GM21360 (cell line): ENCODE measurements around the gene EDDM13.
"Not testable (repeated sequence)": the region's sequence is repeated elsewhere in the genome, so short reads cannot be mapped to it uniquely, and the experiment has no call there.

Source experiments
- ATAC-seq: cut with Tn5 transposase; IDR thresholded peaks from one replicate; pipeline ENCODE4 v1.9.1; 2021; ENCODE audit warnings: mild to moderate bottlenecking, moderate library complexity; ENCODE audit not compliant: unreplicated experiment

The EDDM13 gene

GRCh38 chr19:56294549-56294948, 22.0 kb downstream of the EDDM13 start:
- no peak for ATAC-seq

GRCh38 chr19:56295531-56296455, 23.2 kb downstream of the EDDM13 start:
- no peak for ATAC-seq

GRCh38 chr19:56297010-56297409, 24.5 kb downstream of the EDDM13 start:
- no peak for ATAC-seq

- no peak for ATAC-seq
These were observed 27.1 kb downstream of the EDDM13 start for GRCh38 chr19:56299688-56300087.

- no peak for ATAC-seq
These were observed 28.6 kb downstream of the EDDM13 start for GRCh38 chr19:56301155-56301554.

- ATAC-seq: no peak
These were observed 29.5 kb downstream of the EDDM13 start for GRCh38 chr19:56301886-56302620.

- no peak for ATAC-seq
These were observed 31.7 kb downstream of the EDDM13 start for GRCh38 chr19:56304243-56304642.

- no peak for ATAC-seq
These were observed 33.5 kb downstream of the EDDM13 start for GRCh38 chr19:56306016-56306415.

- not testable (repeated sequence) for ATAC-seq
These were observed 34.5 kb downstream of the EDDM13 start for GRCh38 chr19:56307062-56307461.

GRCh38 chr19:56308792-56309191, 36.2 kb downstream of the EDDM13 start:
- no peak for ATAC-seq

GRCh38 chr19:56309511-56310185, 37.1 kb downstream of the EDDM13 start:
- ATAC-seq: peak; percentile 43

GRCh38 chr19:56310462-56310861, 37.9 kb downstream of the EDDM13 start:
- no peak for ATAC-seq

- no peak for ATAC-seq
These were observed 39.8 kb downstream of the EDDM13 start for GRCh38 chr19:56312342-56312741.

- no peak for ATAC-seq
These were observed 40.5 kb downstream of the EDDM13 start for GRCh38 chr19:56312787-56313657.

- ATAC-seq: no peak
These were observed 41.5 kb downstream of the EDDM13 start for GRCh38 chr19:56314018-56314380.

- peak; percentile 70 for ATAC-seq
These were observed 42.0 kb downstream of the EDDM13 start, which contains the start of gene ZSCAN5A for GRCh38 chr19:56314381-56315076. Gene ZSCAN5A, minus strand, starts transcription at chr19:56314839. Its CDS starts 89,793 bp downstream, at chr19:56225046.

- ATAC-seq: peak; percentile 63
These were observed 42.7 kb downstream of the EDDM13 start for GRCh38 chr19:56315077-56315828.

- ATAC-seq: no peak
These were observed 44.2 kb downstream of the EDDM13 start for GRCh38 chr19:56316728-56317127.

- ATAC-seq: no peak
These were observed 45.2 kb downstream of the EDDM13 start for GRCh38 chr19:56317749-56318148.
